Keratinocyte (primary cell): ENCODE measurements around the gene EPHB1.

Source experiments
- CTCF ChIP-seq, 3 experiments: IDR thresholded peaks in 1 of 3; conservative IDR thresholded peaks in 1 of 3; optimal IDR thresholded peaks in 1 of 3; 2 replicates in 2 of 3; 3 replicates in 1 of 3; pipeline versions ENCODE3 to v1.5.1; 2011; ENCODE audit warnings: low read length in 3 of 3, mild to moderate bottlenecking in 3 of 3, moderate library complexity in 2 of 3, control low read depth in 1 of 3, inconsistent platforms in 1 of 3; ENCODE audit not compliant: insufficient read depth in 2 of 3; ENCODE audit errors: extremely low read depth in 1 of 3
- EZH2 ChIP-seq: IDR thresholded peaks from one replicate; pipeline ENCODE4 v1.6.1; 2012; ENCODE audit warnings: inconsistent platforms, mild to moderate bottlenecking, low read length, moderate library complexity

GRCh38 chr3:135082706-135083105 is 287.6 kb downstream of the EPHB1 start:
- TF ChIP-seq CTCF (optimal IDR thresholded peaks at IDR 0.05 in 1 of 3, IDR thresholded peaks at IDR 0.05 in 1 of 3, conservative IDR thresholded peaks at IDR 0.05 in 1 of 3; ENCODE audit: extremely low read depth in 1 of 3, insufficient read depth in 2 of 3, low read length in 3 of 3): no peak
- no peak for TF ChIP-seq EZH2
